GM23338 (cell line): ENCODE results near the gene LDAF1. TPM values are rescaled to one million over a fixed set of nuclear protein-coding genes. Genes with fewer than 3 reads are reported as not detected.

Experiments used
- ATAC-seq: fragments of 200-7000 bp; cut with Tn5 transposase; 3 replicates; pipeline ENCODE4 v1.9.1; 2020
- DNase-seq: peaks from one replicate; pipeline ENCODE4 v3.0.0-alpha.2; 2015; ENCODE audit warnings: low spot score
- H2AFZ ChIP-seq: fragments of 200-600 bp; sonication (generic); 2 replicates; pipeline ENCODE4 v1.8.0; 2016; ENCODE audit warnings: antibody characterized with exemption, mild to moderate bottlenecking, moderate library complexity
- H3F3A ChIP-seq: fragments of 200-600 bp; sonication (generic); replicated peaks from 2 replicates; pipeline ENCODE4 v1.8.0; 2017; ENCODE audit warnings: antibody characterized with exemption, mixed run types, low read depth
- H3K27ac ChIP-seq: fragments of 200-600 bp; sonication (generic); 2 replicates; pipeline ENCODE4 v1.6.1; 2016; ENCODE audit warnings: low read depth
- H3K27me3 ChIP-seq: fragments of 200-600 bp; sonication (generic); 2 replicates; pipeline ENCODE4 v1.8.0; 2016; ENCODE audit warnings: mild to moderate bottlenecking, mixed run types, moderate library complexity; ENCODE audit not compliant: insufficient read depth
- H3K36me3 ChIP-seq: fragments of 200-600 bp; sonication (generic); 2 replicates; pipeline ENCODE4 v1.8.0; 2016; ENCODE audit warnings: mild to moderate bottlenecking; ENCODE audit not compliant: insufficient read depth
- H3K4me1 ChIP-seq: fragments of 200-600 bp; sonication (generic); 2 replicates; pipeline ENCODE4 v1.8.0; 2016; ENCODE audit warnings: mild to moderate bottlenecking, moderate library complexity; ENCODE audit not compliant: insufficient read depth
- H3K4me2 ChIP-seq: fragments of 200-600 bp; sonication (generic); 2 replicates; pipeline ENCODE4 v1.7.1; 2017; ENCODE audit warnings: mixed run types
- H3K4me3 ChIP-seq: fragments of 200-600 bp; sonication (generic); 2 replicates; pipeline ENCODE4 v1.6.1; 2016; ENCODE audit warnings: mixed run types
- H3K79me2 ChIP-seq: fragments of 200-600 bp; sonication (generic); replicated peaks from 2 replicates; pipeline ENCODE4 v1.8.0; 2017; ENCODE audit warnings: mild to moderate bottlenecking; ENCODE audit not compliant: insufficient read depth
- H3K9me2 ChIP-seq: fragments of 200-600 bp; sonication (generic); 2 replicates; pipeline ENCODE4 v1.8.0; 2017; ENCODE audit not compliant: insufficient read depth
- H4K20me1 ChIP-seq: fragments of 200-600 bp; sonication (generic); replicated peaks from 2 replicates; pipeline ENCODE4 v1.8.0; 2017; ENCODE audit warnings: mild to moderate bottlenecking; ENCODE audit not compliant: insufficient read depth
- H3K27ac Mint-ChIP-seq: 2 replicates; pipeline ENCODE4 v1.8.0; 2020; ENCODE audit warnings: inconsistent platforms, mild to moderate bottlenecking, moderate library complexity, mixed read lengths
- H3K27me3 Mint-ChIP-seq: 3 replicates; pipeline ENCODE4 v1.8.0; 2022; ENCODE audit warnings: low read depth, mild to moderate bottlenecking, moderate library complexity, mixed read lengths, inconsistent platforms; ENCODE audit not compliant: insufficient read depth, poor library complexity
- H3K36me3 Mint-ChIP-seq: 3 replicates; pipeline ENCODE4 v1.8.0; 2021; ENCODE audit warnings: low read depth, mild to moderate bottlenecking, inconsistent platforms, moderate library complexity, mixed read lengths
- H3K4me1 Mint-ChIP-seq: 3 replicates; pipeline ENCODE4 v1.8.0; 2020; ENCODE audit warnings: mild to moderate bottlenecking, inconsistent platforms, mixed read lengths
- H3K4me3 Mint-ChIP-seq: 3 replicates; pipeline ENCODE4 v1.8.0; 2021; ENCODE audit warnings: moderate library complexity, mild to moderate bottlenecking, inconsistent platforms, mixed read lengths
- H3K9me3 Mint-ChIP-seq: 3 replicates; pipeline ENCODE4 v1.8.0; 2020; ENCODE audit warnings: moderate library complexity, mild to moderate bottlenecking, inconsistent platforms, mixed read lengths
- CREB1 ChIP-seq: fragments of 250-450 bp; sonication (Bioruptor Pico); IDR thresholded peaks from 2 replicates; pipeline ENCODE4 v1.5.0; 2020; ENCODE audit warnings: low read depth, mild to moderate bottlenecking, moderate library complexity
- EZH2 ChIP-seq: fragments of 200-600 bp; sonication (generic); IDR thresholded peaks from one replicate; pipeline ENCODE4 v1.8.0; 2017; ENCODE audit warnings: antibody characterized with exemption, mild to moderate bottlenecking, low read depth; ENCODE audit not compliant: unreplicated experiment
- EZH2phosphoT487 ChIP-seq: fragments of 200-600 bp; sonication (generic); IDR thresholded peaks from one replicate; pipeline ENCODE4 v1.8.1; 2018; ENCODE audit warnings: antibody characterized with exemption; ENCODE audit not compliant: unreplicated experiment
- JUNB ChIP-seq: IDR thresholded peaks from one replicate; pipeline ENCODE4 v1.6.1; 2016; ENCODE audit warnings: antibody characterized with exemption; ENCODE audit not compliant: unreplicated experiment
- NANOG ChIP-seq: IDR thresholded peaks from 2 replicates; pipeline ENCODE4 v1.6.1; 2016; ENCODE audit warnings: antibody characterized with exemption, borderline replicate concordance
- POLR2AphosphoS5 ChIP-seq: IDR thresholded peaks from 2 replicates; pipeline ENCODE4 v1.6.1; 2016; ENCODE audit warnings: antibody characterized with exemption, low read depth
- STAT1 ChIP-seq: IDR thresholded peaks from one replicate; pipeline ENCODE4 v1.6.1; 2016; ENCODE audit warnings: antibody characterized with exemption; ENCODE audit not compliant: unreplicated experiment
- ZNF114 ChIP-seq: fragments of 250-450 bp; sonication (Bioruptor Pico); IDR thresholded peaks from 2 replicates; pipeline ENCODE4 v1.5.0; 2020; ENCODE audit warnings: mild to moderate bottlenecking, moderate library complexity
- ZNF331 ChIP-seq: fragments of 250-450 bp; sonication (Bioruptor Pico); IDR thresholded peaks from 2 replicates; pipeline ENCODE4 v1.5.0; 2020; ENCODE audit warnings: low read depth, mild to moderate bottlenecking, moderate library complexity
- polyA plus RNA-seq: library from polyadenylated mRNA; unstranded; fragments of >200 nt; fragmentation: Nextera tagmentation; extraction: Ambion mirVana; gene quantifications from 2 replicates; pipeline ENCODE4 v1.2.1, GENCODE V29; 2016
- total RNA-seq: library from RNA; depleted of rRNA; stranded (reverse); fragments of >200 nt; shearing (Covaris generic); gene quantifications from 2 replicates; pipeline ENCODE4 v1.2.3, GENCODE V29; 2014
- TF ChIP-seq, protein P1 (sequence below): IDR thresholded peaks from 2 replicates; pipeline ENCODE4 v1.6.1; 2016; ENCODE audit warnings: antibody characterized with exemption
- TF ChIP-seq, protein P2 (sequence below): fragments of 250-450 bp; sonication (Bioruptor Pico); IDR thresholded peaks from 2 replicates; pipeline ENCODE4 v1.5.0; 2020; ENCODE audit warnings: mild to moderate bottlenecking, moderate library complexity
- TF ChIP-seq, protein P3 (sequence below), 2 experiments: fragments of 200-600 bp in 1 of 2; sonication (generic) in 1 of 2; conservative IDR thresholded peaks; 2 replicates each; pipeline versions ENCODE4 v1.5.1 to v1.6.1; 2016 to 2017; ENCODE audit warnings: antibody characterized with exemption in 2 of 2, low read depth in 2 of 2, mild to moderate bottlenecking in 2 of 2, moderate library complexity in 1 of 2
- TF ChIP-seq, protein P4 (sequence below): IDR thresholded peaks from one replicate; pipeline ENCODE4 v1.6.1; 2018; ENCODE audit warnings: antibody characterized with exemption; ENCODE audit not compliant: unreplicated experiment

The LDAF1 gene
- total and polyA plus RNA-seq, 2 experiments from 2014 or later = 20.5 to 33.8 TPM

DNA sequence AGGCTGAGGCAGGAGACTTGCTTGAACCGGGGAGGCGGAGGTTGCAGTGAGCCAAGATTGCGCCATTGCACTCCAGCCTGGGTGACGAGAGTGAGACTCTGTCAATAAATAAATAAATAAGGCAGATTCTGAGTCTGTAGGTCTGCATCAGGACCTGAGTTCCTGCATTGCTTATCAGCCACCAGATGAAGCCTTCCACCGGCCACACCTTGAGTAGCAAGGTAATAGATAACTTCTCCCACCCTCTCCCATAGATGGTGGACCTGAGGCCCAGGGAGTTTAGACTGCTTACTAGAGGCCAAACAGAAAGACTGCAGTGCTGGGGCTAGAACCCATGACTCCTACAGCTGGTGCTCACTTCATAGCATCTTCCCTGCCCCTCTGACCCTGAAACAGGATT, 30.8 kb downstream of the LDAF1 start:
- DNase-seq (no peak), ATAC-seq (no peak)
- Mint-ChIP-seq H3K4me3 (no peak overlapping the region), H3K9me3 (peaks cover 3% of the 10 kb centered on the region; the same call in 1 of the 3 replicates), H3K4me1 (no peaks in the 10 kb centered on the region), H3K36me3 (peaks cover 4% of the 10 kb centered on the region; the same call in 2 of the 3 replicates), H3K27me3 (no peaks in the 10 kb centered on the region), H3K27ac (no peak overlapping the region)
- no peaks in the 10 kb centered on the region for H3K36me3 ChIP-seq
- no peaks in the 10 kb centered on the region for H3K27me3 ChIP-seq
- H3K4me2 ChIP-seq = no peak overlapping the region
- H3K79me2 ChIP-seq = no peaks in the 10 kb centered on the region
- no peaks in the 10 kb centered on the region for H3K4me1 ChIP-seq
- H4K20me1 ChIP-seq = no peaks in the 10 kb centered on the region
- TF ChIP-seq EZH2phosphoT487 (no peak), JUNB (no peak), STAT1 (no peak), CREB1 (no peak), ZNF331 (CRISPR knock-in tag) (no peak), EZH2 (no peak), POLR2AphosphoS5 (no peak), NANOG (no peak), ZNF114 (CRISPR knock-in tag) (no peak)
- TF ChIP-seq, protein P1, sequence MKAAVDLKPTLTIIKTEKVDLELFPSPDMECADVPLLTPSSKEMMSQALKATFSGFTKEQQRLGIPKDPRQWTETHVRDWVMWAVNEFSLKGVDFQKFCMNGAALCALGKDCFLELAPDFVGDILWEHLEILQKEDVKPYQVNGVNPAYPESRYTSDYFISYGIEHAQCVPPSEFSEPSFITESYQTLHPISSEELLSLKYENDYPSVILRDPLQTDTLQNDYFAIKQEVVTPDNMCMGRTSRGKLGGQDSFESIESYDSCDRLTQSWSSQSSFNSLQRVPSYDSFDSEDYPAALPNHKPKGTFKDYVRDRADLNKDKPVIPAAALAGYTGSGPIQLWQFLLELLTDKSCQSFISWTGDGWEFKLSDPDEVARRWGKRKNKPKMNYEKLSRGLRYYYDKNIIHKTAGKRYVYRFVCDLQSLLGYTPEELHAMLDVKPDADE = no peak
- TF ChIP-seq, protein P2, sequence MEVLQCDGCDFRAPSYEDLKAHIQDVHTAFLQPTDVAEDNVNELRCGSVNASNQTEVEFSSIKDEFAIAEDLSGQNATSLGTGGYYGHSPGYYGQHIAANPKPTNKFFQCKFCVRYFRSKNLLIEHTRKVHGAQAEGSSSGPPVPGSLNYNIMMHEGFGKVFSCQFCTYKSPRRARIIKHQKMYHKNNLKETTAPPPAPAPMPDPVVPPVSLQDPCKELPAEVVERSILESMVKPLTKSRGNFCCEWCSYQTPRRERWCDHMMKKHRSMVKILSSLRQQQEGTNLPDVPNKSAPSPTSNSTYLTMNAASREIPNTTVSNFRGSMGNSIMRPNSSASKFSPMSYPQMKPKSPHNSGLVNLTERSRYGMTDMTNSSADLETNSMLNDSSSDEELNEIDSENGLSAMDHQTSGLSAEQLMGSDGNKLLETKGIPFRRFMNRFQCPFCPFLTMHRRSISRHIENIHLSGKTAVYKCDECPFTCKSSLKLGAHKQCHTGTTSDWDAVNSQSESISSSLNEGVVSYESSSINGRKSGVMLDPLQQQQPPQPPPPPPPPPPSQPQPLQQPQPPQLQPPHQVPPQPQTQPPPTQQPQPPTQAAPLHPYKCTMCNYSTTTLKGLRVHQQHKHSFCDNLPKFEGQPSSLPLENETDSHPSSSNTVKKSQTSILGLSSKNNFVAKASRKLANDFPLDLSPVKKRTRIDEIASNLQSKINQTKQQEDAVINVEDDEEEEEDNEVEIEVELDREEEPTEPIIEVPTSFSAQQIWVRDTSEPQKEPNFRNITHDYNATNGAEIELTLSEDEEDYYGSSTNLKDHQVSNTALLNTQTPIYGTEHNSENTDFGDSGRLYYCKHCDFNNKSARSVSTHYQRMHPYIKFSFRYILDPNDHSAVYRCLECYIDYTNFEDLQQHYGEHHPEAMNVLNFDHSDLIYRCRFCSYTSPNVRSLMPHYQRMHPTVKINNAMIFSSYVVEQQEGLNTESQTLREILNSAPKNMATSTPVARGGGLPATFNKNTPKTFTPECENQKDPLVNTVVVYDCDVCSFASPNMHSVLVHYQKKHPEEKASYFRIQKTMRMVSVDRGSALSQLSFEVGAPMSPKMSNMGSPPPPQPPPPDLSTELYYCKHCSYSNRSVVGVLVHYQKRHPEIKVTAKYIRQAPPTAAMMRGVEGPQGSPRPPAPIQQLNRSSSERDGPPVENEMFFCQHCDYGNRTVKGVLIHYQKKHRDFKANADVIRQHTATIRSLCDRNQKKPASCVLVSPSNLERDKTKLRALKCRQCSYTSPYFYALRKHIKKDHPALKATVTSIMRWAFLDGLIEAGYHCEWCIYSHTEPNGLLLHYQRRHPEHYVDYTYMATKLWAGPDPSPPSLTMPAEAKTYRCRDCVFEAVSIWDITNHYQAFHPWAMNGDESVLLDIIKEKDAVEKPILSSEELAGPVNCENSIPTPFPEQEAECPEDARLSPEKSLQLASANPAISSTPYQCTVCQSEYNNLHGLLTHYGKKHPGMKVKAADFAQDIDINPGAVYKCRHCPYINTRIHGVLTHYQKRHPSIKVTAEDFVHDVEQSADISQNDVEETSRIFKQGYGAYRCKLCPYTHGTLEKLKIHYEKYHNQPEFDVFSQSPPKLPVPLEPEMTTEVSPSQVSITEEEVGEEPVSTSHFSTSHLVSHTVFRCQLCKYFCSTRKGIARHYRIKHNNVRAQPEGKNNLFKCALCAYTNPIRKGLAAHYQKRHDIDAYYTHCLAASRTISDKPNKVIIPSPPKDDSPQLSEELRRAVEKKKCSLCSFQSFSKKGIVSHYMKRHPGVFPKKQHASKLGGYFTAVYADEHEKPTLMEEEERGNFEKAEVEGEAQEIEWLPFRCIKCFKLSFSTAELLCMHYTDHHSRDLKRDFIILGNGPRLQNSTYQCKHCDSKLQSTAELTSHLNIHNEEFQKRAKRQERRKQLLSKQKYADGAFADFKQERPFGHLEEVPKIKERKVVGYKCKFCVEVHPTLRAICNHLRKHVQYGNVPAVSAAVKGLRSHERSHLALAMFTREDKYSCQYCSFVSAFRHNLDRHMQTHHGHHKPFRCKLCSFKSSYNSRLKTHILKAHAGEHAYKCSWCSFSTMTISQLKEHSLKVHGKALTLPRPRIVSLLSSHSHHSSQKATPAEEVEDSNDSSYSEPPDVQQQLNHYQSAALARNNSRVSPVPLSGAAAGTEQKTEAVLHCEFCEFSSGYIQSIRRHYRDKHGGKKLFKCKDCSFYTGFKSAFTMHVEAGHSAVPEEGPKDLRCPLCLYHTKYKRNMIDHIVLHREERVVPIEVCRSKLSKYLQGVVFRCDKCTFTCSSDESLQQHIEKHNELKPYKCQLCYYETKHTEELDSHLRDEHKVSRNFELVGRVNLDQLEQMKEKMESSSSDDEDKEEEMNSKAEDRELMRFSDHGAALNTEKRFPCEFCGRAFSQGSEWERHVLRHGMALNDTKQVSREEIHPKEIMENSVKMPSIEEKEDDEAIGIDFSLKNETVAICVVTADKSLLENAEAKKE (CRISPR knock-in tag) = no peak
- TF ChIP-seq, protein P3, sequence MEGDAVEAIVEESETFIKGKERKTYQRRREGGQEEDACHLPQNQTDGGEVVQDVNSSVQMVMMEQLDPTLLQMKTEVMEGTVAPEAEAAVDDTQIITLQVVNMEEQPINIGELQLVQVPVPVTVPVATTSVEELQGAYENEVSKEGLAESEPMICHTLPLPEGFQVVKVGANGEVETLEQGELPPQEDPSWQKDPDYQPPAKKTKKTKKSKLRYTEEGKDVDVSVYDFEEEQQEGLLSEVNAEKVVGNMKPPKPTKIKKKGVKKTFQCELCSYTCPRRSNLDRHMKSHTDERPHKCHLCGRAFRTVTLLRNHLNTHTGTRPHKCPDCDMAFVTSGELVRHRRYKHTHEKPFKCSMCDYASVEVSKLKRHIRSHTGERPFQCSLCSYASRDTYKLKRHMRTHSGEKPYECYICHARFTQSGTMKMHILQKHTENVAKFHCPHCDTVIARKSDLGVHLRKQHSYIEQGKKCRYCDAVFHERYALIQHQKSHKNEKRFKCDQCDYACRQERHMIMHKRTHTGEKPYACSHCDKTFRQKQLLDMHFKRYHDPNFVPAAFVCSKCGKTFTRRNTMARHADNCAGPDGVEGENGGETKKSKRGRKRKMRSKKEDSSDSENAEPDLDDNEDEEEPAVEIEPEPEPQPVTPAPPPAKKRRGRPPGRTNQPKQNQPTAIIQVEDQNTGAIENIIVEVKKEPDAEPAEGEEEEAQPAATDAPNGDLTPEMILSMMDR (conservative IDR thresholded peaks at IDR 0.05; ENCODE audit: low read depth in 2 of 2) = no peak
- TF ChIP-seq, protein P4, sequence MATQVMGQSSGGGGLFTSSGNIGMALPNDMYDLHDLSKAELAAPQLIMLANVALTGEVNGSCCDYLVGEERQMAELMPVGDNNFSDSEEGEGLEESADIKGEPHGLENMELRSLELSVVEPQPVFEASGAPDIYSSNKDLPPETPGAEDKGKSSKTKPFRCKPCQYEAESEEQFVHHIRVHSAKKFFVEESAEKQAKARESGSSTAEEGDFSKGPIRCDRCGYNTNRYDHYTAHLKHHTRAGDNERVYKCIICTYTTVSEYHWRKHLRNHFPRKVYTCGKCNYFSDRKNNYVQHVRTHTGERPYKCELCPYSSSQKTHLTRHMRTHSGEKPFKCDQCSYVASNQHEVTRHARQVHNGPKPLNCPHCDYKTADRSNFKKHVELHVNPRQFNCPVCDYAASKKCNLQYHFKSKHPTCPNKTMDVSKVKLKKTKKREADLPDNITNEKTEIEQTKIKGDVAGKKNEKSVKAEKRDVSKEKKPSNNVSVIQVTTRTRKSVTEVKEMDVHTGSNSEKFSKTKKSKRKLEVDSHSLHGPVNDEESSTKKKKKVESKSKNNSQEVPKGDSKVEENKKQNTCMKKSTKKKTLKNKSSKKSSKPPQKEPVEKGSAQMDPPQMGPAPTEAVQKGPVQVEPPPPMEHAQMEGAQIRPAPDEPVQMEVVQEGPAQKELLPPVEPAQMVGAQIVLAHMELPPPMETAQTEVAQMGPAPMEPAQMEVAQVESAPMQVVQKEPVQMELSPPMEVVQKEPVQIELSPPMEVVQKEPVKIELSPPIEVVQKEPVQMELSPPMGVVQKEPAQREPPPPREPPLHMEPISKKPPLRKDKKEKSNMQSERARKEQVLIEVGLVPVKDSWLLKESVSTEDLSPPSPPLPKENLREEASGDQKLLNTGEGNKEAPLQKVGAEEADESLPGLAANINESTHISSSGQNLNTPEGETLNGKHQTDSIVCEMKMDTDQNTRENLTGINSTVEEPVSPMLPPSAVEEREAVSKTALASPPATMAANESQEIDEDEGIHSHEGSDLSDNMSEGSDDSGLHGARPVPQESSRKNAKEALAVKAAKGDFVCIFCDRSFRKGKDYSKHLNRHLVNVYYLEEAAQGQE = no peak
- H3K27ac ChIP-seq = no peak overlapping the region
- H3K9me2 ChIP-seq = no peaks in the 10 kb centered on the region
- no peak overlapping the region for H3K4me3 ChIP-seq
- H3F3A ChIP-seq = no peaks in the 10 kb centered on the region
- no peak overlapping the region for H2AFZ ChIP-seq
